SW480 (cell line): Measurements from ENCODE around the gene CEMIP2.
A peak's percentile ranks its signal among the peaks of the same experiment; 100 is the strongest.

Experiments used
- DNase-seq: peaks from one replicate; pipeline ENCODE4 v3.0.0-alpha.2; 2016; ENCODE audit warnings: low spot score

The CEMIP2 gene

DNA sequence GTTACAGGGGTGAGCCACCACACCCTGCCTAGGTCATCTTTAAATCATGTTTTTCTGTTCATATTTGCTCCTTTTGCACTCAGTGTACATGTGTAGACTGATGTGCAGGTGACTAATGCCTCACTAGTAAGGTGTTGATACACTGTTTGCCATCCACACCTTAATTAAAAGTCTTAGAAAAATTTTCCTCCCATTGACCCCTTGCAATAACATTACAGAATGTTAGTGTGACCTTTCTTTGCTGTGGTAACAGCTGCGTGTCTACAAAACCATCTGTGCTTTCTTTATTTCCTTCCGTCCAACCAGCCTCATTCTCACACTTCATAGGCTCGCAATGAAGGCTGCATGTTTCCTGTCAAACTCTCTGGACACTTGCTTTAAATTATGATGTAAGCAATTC is 6.6 kb upstream of the CEMIP2 start:
- DNase-seq: no peak

DNA sequence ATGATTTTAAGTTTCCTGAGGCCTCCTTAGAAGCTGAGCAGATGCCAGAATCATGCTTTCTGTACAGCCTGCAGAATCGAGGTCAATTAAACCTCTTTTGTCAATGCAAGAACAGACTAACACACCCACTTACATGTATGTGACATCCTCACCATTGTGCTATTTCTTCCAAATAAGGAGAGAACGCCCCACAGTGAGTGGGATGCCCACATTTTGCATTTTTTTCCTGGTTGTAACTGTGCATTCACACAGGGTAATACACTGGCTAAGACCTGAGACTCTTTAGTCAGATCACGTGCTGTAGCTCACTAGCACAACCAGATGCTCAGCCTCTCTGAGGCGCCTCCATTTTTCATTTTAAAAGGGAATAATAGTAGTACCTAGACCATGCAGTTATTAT is 4.4 kb upstream of the CEMIP2 start:
- DNase-seq: no peak

DNA sequence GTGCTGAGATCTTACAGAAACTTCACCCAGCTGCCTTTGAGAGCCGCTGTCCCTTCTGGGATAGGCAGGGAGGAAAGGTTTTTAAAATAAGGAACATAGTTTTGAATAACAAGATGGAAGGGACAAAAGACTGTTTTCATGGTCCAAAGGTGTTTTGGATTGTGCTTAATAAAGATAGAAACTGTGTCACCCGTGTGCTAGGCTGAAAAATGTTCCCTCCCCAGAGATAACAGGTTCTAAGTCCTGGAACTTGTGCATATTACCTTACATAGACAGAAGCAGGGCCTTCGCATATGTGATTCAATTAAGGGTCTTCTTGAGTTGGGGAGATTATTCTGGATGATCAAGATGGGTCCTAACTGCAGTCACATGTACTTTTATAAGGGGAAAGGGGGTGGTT is 1.9 kb upstream of the CEMIP2 start:
- DNase-seq: no peak

DNA sequence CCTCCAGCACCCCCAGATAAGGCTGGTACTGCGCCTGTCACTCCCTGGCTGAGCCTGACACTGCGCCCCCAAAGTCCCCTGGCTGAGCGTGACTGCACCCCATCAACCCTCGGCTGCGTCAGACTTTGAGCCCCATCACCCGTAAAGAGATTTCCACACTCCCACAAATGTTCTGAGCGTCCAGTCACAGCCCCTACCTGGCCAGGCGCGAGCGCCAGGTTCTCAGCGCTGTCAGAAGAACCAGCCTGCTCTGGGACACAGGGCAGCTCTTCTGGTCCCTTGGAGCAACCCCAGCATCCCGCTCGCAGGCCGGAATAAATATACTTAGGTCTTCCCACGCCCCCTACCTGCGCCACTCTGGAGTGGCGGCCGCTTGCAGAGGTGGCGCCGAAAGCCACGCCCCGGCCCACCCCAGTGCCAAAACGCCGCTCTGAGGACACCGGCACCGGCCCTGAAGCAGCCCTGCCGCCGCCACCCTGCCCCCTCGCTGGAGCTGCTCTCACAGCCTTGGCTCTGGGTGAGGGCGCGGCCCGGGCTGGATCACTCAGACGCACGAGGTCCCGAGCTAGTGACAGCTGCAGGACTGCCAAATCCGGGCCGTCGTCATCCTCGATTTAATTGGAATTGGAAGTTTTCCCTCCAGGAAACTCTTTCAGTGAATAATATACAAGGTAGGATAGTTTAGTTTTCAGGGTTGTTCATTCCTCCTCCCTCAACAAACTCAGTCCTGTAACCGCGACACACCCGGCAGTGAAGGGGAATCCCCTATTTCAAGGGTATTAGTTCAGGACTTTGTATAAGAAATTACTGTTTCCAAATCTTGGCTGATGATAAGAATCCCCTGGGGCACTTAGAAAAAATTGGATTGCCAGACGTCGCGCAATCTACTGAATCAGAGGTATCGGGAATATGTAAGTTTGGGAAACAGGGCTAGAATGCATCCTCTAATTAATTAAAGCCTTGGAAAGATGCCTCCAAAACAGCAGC is 1.2 kb upstream of the CEMIP2 start:
- peak; percentile 90 for DNase-seq

DNA sequence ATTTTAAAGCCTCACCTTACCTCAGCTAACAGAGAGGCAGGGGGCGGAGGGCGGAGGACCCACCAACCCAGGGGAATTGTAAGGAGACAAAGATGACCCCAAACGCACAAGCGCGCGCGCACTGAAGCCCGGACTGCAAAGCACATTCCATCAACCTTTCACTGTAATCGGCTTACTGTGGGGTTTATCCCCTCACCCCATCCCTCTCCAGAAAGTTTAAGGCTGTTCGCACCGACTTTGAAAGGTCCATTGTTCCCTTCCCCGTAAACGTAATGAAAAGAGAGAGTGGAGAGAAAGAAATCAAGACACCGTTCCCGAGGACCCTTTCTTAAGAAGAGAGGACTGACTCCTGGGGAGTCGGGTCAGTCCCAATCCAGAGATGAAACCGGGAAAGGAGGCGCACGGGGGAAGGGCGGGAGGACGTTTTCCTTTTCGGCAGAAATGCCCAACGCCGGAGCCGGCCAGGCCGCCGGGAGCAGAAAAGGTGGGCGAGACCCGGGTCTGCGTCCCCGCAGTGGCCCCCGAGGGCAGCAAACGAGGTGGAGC is 464 bp downstream of the CEMIP2 start:
- DNase-seq: peak; percentile 37

DNA sequence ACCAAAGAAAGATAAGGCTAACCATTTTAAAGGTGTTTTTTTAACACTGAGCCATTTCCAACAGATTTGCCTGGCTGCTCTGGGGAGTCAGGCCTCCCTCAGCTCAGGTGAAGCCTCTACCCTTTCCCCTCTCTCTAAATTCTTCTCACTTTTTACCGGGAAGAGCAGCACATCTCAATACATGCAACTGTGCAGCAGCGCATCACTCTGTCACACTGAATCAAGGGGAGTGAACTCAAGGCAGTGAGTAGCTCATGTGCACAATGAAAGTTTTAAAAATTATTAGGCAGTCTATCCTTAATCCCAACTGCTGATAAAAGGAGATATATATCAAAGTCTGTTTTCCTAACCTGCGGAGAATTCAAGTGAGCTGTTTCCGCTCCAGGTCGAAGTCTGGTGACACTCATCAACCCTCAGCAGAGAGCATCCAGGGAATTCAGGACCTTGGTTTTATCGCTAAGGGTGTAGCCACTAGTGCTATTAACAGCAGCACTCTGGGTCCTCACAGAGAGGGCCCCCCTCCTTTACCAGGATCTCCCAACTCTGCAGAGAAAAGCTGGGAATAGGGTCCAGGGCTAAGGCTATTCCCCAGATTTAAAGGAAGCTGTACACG is 1.0 kb downstream of the CEMIP2 start:
- DNase-seq: peak; percentile 39

DNA sequence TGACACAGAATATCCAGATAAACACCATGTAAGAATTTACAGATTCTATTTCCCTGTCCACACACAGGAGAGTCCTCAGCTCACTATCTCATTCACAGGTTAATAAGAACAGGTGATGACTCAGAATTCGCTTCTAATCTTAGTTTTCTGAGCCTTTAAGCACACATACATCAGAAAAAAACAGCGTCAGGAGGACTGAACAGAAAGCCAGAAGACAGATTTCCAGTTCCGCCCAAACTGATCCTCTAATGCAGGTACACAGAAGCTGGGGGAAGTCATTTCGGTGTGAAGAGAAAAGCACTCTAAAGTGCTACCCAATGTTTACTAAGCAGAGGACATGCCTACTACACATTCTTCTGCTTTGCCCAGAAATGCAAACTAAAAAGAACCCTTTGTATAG is 1.6 kb downstream of the CEMIP2 start:
- DNase-seq: peak; percentile 46

DNA sequence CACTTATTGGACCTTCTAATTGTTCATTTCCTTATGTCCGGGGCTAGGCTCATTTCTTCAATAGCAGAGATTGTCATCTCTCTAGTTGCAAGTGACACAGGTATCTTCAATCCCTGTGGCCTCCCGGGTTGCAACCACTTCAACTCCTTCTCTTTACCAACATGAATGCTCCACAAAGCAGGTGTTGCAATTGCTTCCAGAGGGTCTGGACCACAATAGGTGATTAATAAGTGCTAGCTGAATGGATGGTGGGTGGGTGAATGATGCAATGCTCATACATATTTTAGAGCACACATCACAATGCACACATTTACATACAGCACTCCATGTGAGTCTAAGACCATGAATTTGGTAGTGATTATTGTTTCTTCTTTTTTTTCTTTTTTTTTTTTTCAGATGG is 2.6 kb downstream of the CEMIP2 start:
- peak; percentile 74 for DNase-seq

DNA sequence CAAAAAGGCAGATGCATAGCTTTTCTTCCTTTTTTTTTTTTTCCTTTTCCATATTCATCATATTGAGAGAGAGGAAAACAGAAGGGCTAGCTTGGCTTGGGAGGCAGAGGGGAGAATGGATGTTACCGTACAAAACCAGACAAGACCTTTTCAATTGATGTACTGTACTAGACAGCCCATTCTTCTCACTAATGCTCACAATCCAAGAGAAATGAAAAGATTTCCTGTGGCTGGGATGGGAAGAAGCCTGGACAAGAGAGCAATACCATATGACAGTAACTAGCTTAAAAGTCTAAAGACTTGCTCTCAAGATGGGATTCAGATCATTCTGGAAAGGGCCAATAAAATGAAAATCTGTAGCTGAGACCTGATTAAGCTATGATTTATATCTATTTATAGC is 3.4 kb downstream of the CEMIP2 start:
- no peak for DNase-seq

DNA sequence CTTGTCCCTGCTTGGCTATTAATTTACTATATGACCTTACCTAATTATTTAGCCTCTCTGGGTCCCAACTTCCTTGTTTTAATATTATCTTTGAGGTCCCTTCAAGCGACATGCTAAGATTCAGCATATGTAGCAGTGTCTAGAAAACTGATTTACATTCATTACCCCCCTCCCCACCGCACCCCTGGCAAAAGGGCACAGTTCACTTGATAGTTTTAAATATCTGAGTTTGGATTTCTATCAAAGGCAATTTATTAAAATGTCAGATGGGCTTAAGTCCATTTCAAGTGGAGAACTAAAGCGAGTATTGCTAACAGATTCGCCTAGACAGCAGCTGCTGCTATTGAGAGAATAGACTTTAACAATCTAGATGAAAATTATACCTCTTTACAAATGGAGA is 3.9 kb downstream of the CEMIP2 start:
- DNase-seq: no peak

DNA sequence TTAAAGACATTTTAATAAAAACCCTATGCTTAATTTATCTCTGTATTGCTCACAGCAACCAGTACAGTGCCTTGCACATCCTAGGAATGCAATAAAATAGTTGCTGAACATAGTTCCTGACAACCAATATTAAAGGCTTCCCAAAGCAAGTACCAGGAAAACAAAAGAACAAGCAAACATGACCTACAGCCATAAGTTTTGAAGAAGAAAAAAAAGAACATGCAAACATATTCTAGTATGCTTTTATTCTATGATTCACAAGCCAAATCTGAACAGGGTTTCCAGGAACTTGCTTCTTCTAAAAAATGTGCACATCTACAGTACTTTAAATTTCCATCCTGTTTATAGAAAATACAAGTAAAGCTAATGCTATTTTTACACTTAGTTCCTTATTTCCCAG is 4.5 kb downstream of the CEMIP2 start:
- no peak for DNase-seq

DNA sequence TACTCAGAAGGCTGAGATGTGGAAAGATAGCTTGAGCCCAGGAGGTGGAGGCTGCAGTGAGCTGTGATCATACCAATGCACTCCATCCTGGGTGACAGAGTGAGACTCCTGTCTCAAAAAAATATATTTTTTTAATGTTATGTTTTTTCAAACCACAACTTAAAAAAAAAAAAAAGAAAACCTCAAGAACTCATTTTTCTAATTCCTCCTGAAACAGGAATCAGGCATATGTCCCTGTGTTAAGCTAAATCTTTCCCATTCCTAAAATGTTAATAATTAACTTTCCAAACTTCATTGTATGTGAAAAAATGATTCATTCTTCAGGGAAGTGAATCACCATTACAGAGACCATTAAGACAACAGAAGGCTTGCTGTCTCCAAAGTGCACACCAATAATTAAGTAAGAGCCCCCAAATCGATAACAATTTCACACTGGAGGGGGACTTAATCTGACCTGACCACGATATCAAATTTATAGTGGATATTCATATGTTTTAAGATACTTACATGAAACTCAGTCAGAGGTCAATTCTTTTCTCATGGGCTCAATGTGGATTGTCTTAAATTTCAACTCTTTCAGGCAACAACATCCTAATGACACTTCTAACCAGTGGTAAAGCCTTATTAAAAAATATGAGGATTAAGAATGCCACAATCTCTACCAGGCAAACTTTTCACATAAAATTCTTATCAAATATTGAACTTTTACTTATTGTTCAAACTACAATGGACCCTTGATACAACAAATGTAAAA is 5.2 kb downstream of the CEMIP2 start:
- peak; percentile 68 for DNase-seq

DNA sequence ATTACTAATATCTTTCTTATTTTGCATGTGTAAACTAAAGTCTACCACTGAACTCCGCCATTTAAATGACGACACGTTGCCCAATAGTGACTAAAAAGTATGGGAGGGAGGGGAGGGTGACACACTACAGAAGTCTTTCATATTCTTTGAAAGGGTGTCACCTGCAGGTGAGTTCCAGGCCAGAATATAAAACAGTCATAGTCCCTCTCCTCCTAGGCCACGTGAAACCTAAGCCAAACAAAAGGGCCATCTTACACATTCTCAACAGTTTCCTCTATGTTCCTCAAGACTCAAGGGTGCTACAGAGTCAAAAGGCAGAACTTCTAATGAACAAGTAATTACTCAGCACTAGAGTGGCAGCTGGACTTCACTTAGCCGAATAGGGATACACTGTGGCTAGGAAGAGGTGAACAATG is 6.4 kb downstream of the CEMIP2 start:
- peak; percentile 65 for DNase-seq

DNA sequence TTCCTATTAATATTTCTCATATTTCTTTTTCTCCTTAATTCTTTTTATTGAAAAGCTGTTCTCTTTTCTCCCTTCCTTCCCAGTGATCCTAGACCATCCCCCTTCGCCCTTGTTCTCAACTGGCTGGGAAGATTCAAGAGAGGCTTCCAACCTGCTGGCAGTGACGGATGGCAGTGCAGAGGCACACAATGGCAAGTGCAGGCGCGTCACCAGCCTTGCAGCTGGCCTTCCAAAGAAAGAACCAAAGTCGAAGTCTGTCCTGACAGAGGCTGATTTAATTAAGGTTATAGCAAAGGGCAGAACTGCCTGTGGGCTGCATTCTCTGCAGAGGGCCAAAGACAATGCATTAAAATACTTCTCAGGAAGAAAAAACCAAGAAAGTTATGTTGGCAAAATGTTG is 7.4 kb downstream of the CEMIP2 start:
- DNase-seq: peak; percentile 18

DNA sequence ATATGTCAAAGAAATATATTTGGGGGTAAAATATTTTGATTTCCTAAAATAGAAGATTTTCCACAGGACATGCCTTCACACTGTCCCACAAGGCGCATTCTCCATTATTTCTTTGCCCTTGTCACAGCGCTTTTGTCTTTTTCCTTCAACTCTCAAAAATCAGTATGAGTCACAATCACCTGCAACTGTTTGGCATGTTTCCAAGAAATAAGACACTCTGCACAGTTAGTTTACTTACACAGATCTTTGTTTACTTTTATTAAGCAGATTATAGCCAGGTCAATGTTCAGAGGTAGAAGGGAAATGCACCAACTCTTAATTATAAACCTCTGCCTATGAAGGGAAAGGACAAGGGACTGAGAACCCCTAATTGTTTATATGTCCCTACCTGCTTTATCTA is 9.5 kb downstream of the CEMIP2 start:
- DNase-seq: peak; percentile 77

DNA sequence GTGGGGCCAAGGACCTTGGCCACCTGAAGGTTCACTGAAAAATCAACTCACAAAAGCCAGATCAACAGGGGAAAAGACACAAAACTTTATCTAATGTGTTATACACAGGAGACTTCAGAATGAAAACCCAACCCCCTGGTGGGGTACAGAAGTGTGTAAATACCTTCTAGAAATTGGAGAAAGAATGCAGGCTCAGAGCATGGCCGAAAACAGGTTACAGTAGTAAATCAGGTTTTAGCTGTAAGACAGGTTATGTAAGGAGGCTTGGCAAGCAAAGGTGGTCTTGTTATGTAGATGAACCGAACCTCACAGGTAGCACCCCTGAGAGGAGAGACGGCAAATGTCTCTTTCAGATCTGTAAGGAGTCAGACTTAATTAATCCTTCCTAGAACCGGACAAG is 10.0 kb downstream of the CEMIP2 start:
- DNase-seq: no peak

DNA sequence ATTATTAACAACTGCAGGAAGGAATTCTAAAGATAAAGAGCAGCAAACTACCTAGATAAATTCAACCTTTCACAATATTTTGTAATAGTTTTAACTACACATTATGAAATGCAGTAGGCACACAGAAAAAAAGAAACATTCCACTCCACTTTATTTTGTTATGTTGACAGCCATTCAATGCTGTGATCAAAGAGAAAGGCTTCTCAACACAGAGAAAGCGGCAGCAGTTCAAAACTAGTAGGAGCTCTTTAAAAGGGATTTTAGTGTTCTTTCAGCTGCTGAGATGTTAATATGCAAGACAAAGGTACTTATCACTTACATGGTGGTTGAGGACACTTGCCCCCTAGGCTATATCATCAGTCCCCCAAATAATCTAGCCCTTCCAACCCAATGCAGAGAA is 11.6 kb downstream of the CEMIP2 start:
- no peak for DNase-seq

DNA sequence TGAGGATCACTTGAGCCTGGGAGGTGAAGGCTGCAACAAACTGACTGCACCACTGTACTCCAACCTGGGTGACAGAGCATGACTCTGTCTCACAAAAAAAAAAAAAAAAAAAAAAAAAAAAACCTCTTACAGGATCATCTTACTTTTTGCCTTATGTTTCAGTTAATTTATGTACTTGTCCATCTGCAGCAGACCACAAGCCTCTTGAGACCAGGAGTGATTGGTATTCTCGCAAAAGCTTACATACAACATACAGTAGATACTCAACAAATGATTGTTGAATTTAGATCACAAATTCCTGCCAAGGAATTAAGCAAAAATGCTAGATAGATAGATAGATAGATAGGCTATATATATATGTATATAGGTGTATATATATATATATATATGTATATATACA is 12.4 kb downstream of the CEMIP2 start:
- no peak for DNase-seq

DNA sequence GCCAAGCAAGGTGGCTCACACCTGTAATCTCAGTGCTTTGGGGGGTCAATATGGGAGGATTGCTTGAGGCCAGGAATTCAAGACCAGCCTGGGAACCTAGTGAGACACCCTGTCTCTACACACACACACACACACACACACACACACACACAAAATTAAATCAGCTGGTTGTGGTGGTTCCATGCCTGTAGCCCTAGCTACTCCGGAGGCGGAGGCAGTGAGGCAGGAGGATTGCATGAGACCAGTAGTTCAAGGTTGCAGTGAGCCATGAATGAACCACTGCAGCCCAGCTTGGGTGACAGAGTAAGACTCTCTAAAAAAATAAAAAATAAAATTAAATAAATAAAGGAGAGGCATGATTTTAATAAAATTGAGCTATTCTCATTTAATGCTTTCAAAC is 13.1 kb downstream of the CEMIP2 start:
- no peak for DNase-seq

DNA sequence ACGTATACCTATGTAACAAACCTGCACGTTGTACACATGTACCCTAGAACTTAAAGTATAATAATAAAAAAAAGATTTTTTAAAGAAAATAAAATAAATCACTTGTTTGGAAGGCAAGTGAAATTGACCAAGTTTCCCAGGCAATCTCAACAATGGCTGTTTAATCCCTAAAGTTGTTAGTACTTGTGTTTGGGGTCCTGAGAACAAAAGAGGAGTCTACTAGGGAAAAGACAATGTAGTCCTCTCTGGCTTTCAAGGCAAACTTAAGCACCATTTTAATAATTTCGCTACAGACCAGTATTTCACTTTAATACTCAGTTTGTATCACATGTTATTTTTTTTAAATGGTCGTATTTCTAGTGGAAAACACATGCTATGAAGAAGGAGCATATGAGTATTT is 14.2 kb downstream of the CEMIP2 start:
- DNase-seq: no peak

DNA sequence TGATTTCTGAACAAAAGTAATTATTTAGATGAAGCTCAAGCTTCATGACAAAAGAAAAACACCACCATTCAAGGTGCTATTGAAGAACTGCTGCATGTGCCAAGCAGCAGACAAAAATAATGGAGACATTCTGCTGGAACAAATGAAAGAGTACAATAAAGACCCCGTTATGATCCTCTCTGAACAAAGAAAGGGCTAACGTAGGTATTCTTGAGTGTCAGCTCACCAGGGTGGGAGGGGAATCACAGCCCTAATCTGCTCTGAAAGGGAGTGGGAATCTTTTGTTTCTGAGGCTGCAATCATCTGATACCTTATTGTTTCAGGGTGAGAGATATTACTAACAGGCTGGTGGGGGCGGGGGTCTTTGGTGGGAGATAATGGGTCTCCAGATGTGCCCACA is 15.4 kb downstream of the CEMIP2 start:
- DNase-seq: no peak

DNA sequence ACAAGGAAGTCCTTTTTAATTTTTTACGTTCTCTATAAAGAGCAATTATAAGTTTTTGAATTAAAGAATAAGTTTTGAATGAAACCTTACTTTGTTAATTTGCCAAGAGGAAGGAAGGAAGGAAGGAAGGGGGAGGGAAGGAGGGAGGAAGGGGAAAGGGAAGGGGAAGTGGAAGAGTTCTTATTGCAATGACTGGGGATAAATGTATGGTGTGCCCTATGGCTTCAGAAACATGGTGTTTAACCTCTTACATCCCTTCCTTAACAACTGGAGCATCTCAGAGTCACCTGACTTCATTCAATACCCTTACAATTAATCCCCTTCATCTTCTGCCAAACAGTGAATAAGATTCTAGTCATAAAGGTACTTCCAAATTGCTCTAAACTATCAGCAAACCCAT is 16.0 kb downstream of the CEMIP2 start:
- no peak for DNase-seq
